PC-3 (cell line): ENCODE measurements around the gene TDRD12. TPM values are rescaled to one million over a fixed set of nuclear protein-coding genes. Genes with fewer than 3 reads are reported as not detected.

Experiments
- ATAC-seq: fragments of 200-7000 bp; cut with Tn5 transposase; 2 replicates; pipeline ENCODE4 v1.9.1; 2020; ENCODE audit warnings: mild to moderate bottlenecking, moderate library complexity
- BruUV-seq: library from RNA; stranded (reverse); fragments of 400-500 nt; replicated peaks from 2 replicates; lab custom pipeline; 2021; lab: Mats Ljungman, UMichigan
- CTCF ChIA-PET: fragments of 300-600 bp; sonication (Branson Sonifier 250); formaldehyde crosslinking; loops from one replicate; lab custom pipeline; 2022; ENCODE audit warnings: antibody characterized with exemption; lab: Charles Lee
- POLR2A ChIA-PET: fragments of 300-600 bp; sonication (Branson Sonifier 250); formaldehyde crosslinking; loops from one replicate; lab custom pipeline; 2022; ENCODE audit warnings: antibody characterized with exemption; ENCODE audit not compliant: unreplicated experiment; lab: Charles Lee
- DNase-seq: peaks from one replicate; pipeline ENCODE4 v3.0.0-alpha.2; 2015
- H2AFZ ChIP-seq: fragments of 300-600 bp; sonication (generic); 2 replicates; pipeline ENCODE4 v1.6.0; 2016; ENCODE audit warnings: antibody characterized with exemption, low read length
- H3F3A ChIP-seq: fragments of 300-600 bp; sonication (generic); one replicate; pipeline ENCODE4 v1.6.0; 2017; ENCODE audit warnings: antibody characterized with exemption, low read length, control low read depth, mild to moderate bottlenecking; ENCODE audit not compliant: unreplicated experiment
- H3K27ac ChIP-seq: fragments of 300-600 bp; sonication (generic); 2 replicates; pipeline ENCODE4 v1.5.1; 2016; ENCODE audit warnings: mild to moderate bottlenecking, low read length
- H3K27me3 ChIP-seq: fragments of 300-600 bp; sonication (generic); 2 replicates; pipeline ENCODE4 v1.6.1; 2016; ENCODE audit warnings: low read length, mixed read lengths
- H3K36me3 ChIP-seq: fragments of 300-600 bp; sonication (generic); 2 replicates; pipeline ENCODE4 v1.6.1; 2016; ENCODE audit warnings: low read depth, mixed run types, low read length, mixed read lengths
- H3K4me1 ChIP-seq: fragments of 300-600 bp; sonication (generic); 2 replicates; pipeline ENCODE4 v1.5.1; 2016; ENCODE audit warnings: low read length; ENCODE audit not compliant: insufficient read depth
- H3K4me2 ChIP-seq: fragments of 300-600 bp; sonication (generic); 2 replicates; pipeline ENCODE4 v1.6.0; 2016; ENCODE audit warnings: low read length
- H3K4me3 ChIP-seq: fragments of 300-600 bp; sonication (generic); 2 replicates; pipeline ENCODE4 v1.5.1; 2016; ENCODE audit warnings: mild to moderate bottlenecking, low read length, mixed read lengths
- H3K79me2 ChIP-seq: fragments of 300-600 bp; sonication (generic); 2 replicates; pipeline ENCODE4 v1.6.1; 2017; ENCODE audit warnings: low read length, mixed read lengths
- H3K9ac ChIP-seq: fragments of 300-600 bp; sonication (generic); 2 replicates; pipeline ENCODE4 v1.6.0; 2016; ENCODE audit warnings: mild to moderate bottlenecking, low read length
- H3K9me2 ChIP-seq: fragments of 300-600 bp; sonication (generic); replicated peaks from 2 replicates; pipeline ENCODE4 v1.6.1; 2016; ENCODE audit warnings: mixed run types, low read length, mixed read lengths
- H3K9me3 ChIP-seq: fragments of 300-600 bp; sonication (generic); 2 replicates; pipeline ENCODE4 v1.6.1; 2016; ENCODE audit warnings: low read length, mixed read lengths
- H4K20me1 ChIP-seq: fragments of 300-600 bp; sonication (generic); 2 replicates; pipeline ENCODE4 v1.6.1; 2016; ENCODE audit warnings: low read length, mixed read lengths
- CTCF ChIP-seq: fragments of 300-600 bp; sonication (generic); conservative IDR thresholded peaks from 2 replicates; pipeline ENCODE4 v1.5.1; 2017; ENCODE audit warnings: antibody characterized with exemption, low read depth, mild to moderate bottlenecking, low read length
- EZH2 ChIP-seq: fragments of 300-600 bp; sonication (generic); IDR thresholded peaks from one replicate; pipeline ENCODE4 v1.6.1; 2017; ENCODE audit warnings: antibody characterized with exemption, mild to moderate bottlenecking, low read length; ENCODE audit not compliant: unreplicated experiment
- EZH2phosphoT487 ChIP-seq: fragments of 300-600 bp; sonication (generic); IDR thresholded peaks from 2 replicates; pipeline ENCODE4 v1.6.1; 2018; ENCODE audit warnings: mild to moderate bottlenecking, antibody characterized with exemption, low read length, borderline replicate concordance
- intact Hi-C: fragments of 100-400 bp; cut with micrococcal nuclease; formaldehyde crosslinking; loops from 2 replicates; pipeline ENCODE4 v1.9.0; 2023
- total RNA-seq: library from RNA; depleted of rRNA; stranded (reverse); fragments of >200 nt; gene quantifications from 2 replicates; pipeline ENCODE4 v1.2.3, GENCODE V29; 2014

The TDRD12 gene
- total RNA-seq, 1 experiment from 2014 or later = not detected

GRCh38 chr19:32680986-32681385 is 38.6 kb upstream of the TDRD12 start:
- H3K4me1 ChIP-seq = 0 out of 2 replicates have a peak, but pooled peaks cover 5% of the 10 kb centered on the region
- no peak overlapping the region for H3K4me2 ChIP-seq
- H3K9ac ChIP-seq = no peak overlapping the region
- DNase-seq (no peak), ATAC-seq (no peak)
- ChIA-PET POLR2A (no interaction called here), CTCF (no interaction called here)
- no peak overlapping the region for H2AFZ ChIP-seq
- H4K20me1 ChIP-seq = no peaks in the 10 kb centered on the region
- no peaks in the 10 kb centered on the region for H3K27me3 ChIP-seq
- BruUV-seq = no TSS peak
- H3K36me3 ChIP-seq = no peaks in the 10 kb centered on the region
- no peak overlapping the region for H3K4me3 ChIP-seq
- no peaks in the 10 kb centered on the region for H3K9me3 ChIP-seq
- no peaks in the 10 kb centered on the region for H3K9me2 ChIP-seq
- H3F3A ChIP-seq = no peaks in the 10 kb centered on the region
- H3K79me2 ChIP-seq = no peaks in the 10 kb centered on the region
- intact Hi-C loops = no loop called here
- no peak overlapping the region for H3K27ac ChIP-seq
- TF ChIP-seq EZH2 = no peak
- TF ChIP-seq CTCF = no peak
- no peak for TF ChIP-seq EZH2phosphoT487

GRCh38 chr19:32682317-32682716 is 37.2 kb upstream of the TDRD12 start:
- Histone ChIP-seq H3K27me3 (no peaks in the 10 kb centered on the region), H3K27ac (no peak overlapping the region), H2AFZ (no peak overlapping the region), H3K4me2 (no peak overlapping the region), H3K9me3 (no peaks in the 10 kb centered on the region), H3K9ac (no peak overlapping the region), H3K4me3 (no peak overlapping the region), H3K79me2 (no peaks in the 10 kb centered on the region), H3F3A (no peaks in the 10 kb centered on the region), H3K4me1 (0 out of 2 replicates have a peak, but pooled peaks cover 3% of the 10 kb centered on the region), H3K9me2 (no peaks in the 10 kb centered on the region), H3K36me3 (no peaks in the 10 kb centered on the region), H4K20me1 (no peaks in the 10 kb centered on the region)
- ChIA-PET POLR2A (no interaction called here), CTCF (no interaction called here)
- DNase-seq (no peak), ATAC-seq (no peak)
- no TSS peak for BruUV-seq
- intact Hi-C loops = no loop called here
- TF ChIP-seq CTCF (no peak), EZH2 (no peak), EZH2phosphoT487 (no peak)

GRCh38 chr19:32686847-32687475 is 32.6 kb upstream of the TDRD12 start:
- no peaks in the 10 kb centered on the region for H3F3A ChIP-seq
- no peak overlapping the region for H3K4me2 ChIP-seq
- BruUV-seq = no TSS peak
- ATAC-seq (no peak), DNase-seq (no peak)
- H2AFZ ChIP-seq = no peak overlapping the region
- intact Hi-C loops = no loop called here
- H3K9me3 ChIP-seq = no peaks in the 10 kb centered on the region
- ChIA-PET POLR2A (no interaction called here), CTCF (no interaction called here)
- peaks cover 11% of the 10 kb centered on the region for H3K79me2 ChIP-seq
- H3K9ac ChIP-seq = no peak overlapping the region
- no peak overlapping the region for H3K27ac ChIP-seq
- H3K4me1 ChIP-seq = peaks cover 13% of the 10 kb centered on the region
- H3K27me3 ChIP-seq = no peaks in the 10 kb centered on the region
- no peaks in the 10 kb centered on the region for H3K9me2 ChIP-seq
- no peaks in the 10 kb centered on the region for H3K36me3 ChIP-seq
- H3K4me3 ChIP-seq = no peak overlapping the region
- H4K20me1 ChIP-seq = no peaks in the 10 kb centered on the region
- TF ChIP-seq EZH2 = no peak
- no peak for TF ChIP-seq EZH2phosphoT487
- TF ChIP-seq CTCF = no peak
